Measurements from ENCODE around the gene DDHD1.

Gene DDHD1

DNA sequence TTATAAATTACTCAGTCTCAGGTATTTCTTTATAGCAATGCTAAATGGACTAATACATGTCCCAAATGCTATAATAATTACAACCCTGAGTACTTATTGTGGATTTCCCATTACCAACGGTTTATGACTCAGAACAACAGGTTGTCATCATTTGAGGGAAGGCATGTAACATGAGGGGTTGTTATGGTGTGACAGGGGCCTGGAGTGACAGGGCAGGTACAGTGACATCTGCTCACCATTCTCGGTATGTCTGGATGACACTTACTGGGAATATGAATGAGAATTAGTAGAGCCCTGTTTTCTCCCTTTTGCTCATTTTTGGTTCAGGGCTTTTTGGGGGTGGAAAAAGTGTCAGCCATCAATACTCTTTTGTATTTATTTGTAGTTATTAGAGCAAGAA, 166.1 kb downstream of the DDHD1 start:
- DNase-seq: no peak

Data from Kasumi-1 (cell line).